HG03575 (cell line): Measurements from ENCODE around the gene ELFN2.

Experiments
- ATAC-seq: cut with Tn5 transposase; IDR thresholded peaks from one replicate; pipeline ENCODE4 v1.9.1; 2021; ENCODE audit not compliant: unreplicated experiment, insufficient number of reproducible peaks, low FRiP score; ENCODE audit errors: extremely low read depth

ELFN2 gene

DNA sequence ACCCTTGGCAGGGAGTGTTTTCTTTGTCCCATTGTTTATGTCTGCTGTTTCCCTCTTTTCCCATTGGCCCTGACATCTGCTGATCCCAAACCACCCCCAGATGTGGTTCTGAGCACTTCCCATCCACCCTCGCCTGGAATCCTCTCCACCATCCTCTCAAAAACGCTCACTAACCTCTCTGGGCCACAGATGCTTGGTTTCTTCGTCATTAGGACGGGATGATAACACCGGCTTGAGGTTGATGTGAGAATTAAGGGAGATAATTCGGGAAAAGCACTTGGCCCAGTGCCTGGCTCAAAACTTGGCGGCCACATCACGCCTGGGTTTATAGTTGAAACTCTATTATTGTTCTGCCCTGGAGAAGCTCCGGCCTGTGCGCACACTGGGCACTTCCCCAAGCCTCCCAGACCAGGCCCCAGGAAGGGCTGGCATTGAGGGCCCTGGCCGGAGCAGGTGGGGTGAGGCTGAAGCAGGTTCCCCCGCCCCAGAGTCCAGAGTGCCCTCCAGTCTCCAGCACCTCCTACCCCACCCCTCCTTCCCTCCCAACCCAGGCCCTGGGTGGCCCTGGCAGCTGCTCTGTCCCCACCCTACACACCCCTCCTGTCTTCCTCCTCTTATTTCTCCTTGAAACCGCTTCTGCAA lies 81.3 kb downstream of the ELFN2 start:
- no peak for ATAC-seq

DNA sequence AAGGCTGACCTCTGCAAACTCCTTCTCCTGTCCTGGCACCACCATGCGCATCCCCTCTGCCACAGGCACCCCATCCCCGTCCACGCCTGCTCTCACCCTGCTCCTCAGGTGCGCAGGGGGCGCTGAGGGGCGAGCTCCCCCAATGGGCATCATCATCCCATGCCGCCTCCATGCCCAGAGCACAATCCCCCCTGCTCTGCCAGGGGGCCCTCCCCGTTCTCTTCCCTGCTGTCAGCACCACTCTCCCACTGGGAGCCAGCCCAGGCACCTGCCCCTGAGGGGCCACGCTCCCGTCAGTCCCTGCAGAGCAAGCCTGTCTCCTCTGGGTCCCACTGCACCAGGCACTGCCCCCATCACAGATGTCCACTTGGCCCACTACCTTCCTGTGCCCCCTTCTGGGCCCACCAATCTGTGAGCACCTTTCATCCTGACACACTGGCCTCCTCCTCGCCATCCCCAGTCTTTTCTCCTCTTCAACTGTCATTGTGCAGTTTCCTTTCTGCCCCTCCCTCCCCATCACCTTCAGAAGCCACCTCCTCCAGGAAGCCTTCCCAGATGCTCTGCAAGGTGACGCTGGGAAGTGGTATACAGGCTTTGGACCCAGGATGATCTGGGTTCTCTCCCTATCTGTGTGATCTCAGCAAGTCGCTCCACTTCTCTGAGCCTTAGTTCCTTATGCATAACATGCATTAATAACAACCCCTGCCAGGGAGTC lies 82.4 kb downstream of the ELFN2 start:
- ATAC-seq: no peak

DNA sequence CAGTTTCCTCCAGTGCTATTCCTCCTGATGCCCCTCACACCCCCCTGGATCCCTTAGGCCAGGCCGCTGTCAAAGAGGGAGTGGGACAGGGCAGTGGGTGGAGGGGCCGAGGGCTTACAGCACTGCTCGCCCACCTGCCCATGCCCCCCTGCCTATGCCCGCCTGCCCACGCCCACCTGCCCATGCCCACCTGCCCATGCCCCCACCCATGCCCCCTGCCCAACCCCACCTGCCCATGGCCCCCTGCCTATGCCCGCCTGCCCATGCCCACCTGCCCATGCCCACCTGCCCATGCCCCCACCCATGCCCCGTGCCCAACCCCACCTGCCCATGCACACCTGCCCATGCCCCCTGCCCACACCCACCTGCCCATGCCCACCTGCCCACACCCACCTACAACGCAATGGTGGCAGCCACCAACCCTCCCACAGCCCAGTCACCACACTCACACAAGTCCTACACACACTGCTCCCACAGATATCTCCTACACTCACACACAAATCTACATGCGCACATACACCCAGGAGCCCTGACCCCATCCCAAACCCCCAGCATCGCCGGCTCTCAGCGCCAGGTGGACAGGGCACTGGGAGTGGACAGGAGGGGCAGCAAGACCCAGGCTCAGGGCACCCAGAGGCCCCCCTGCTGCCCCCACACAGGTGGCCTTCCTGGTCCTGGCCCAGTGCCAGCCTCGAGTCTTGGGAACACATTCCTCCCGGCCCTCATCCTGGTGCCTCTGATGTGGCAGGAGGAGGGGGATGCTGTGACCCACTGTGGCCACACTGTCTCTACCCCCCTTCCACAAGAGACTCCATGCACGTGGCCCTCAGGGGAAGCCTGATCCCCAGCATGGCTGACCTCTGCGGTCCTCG lies 83.2 kb downstream of the ELFN2 start:
- ATAC-seq: no peak

DNA sequence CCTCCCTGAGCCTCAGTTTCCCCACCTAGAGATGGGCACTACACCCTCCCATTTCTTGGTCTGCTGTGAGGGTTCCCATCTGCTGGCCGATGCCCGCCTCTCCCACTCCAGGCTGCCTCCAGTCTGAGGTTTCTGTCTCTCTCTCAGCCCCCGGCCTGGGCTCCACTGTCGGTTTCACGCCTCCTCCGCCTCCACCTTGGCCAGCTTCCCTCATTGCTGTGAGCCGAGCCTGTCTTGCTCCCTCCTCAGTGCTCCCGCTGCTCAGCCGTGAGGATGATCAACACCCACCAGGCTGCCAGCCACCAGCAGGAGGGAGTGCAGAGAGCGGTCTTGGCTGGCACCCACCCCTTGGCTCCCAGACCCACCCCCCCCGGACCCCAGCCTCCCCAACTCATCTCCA lies 83.9 kb downstream of the ELFN2 start:
- ATAC-seq: no peak

DNA sequence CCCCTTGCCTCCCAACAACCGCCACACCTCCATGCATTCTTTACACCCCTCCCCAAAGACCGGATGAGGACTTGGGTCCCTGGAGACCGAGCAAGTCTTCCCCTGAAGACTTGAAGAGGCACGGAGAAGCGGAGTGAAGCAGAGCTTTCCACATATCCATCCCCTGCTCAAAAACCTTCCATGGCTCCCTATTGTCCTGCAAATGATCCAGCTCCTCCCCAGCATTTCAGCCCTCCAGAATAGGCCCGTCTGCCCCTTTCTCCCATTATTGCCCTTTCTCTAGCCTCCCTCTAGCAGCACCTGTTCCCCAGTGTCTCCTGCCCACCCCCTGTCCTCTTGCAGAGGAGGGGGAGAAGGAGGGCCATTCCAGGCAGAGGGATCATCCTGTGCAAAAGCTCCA lies 85.2 kb downstream of the ELFN2 start:
- ATAC-seq: no peak

DNA sequence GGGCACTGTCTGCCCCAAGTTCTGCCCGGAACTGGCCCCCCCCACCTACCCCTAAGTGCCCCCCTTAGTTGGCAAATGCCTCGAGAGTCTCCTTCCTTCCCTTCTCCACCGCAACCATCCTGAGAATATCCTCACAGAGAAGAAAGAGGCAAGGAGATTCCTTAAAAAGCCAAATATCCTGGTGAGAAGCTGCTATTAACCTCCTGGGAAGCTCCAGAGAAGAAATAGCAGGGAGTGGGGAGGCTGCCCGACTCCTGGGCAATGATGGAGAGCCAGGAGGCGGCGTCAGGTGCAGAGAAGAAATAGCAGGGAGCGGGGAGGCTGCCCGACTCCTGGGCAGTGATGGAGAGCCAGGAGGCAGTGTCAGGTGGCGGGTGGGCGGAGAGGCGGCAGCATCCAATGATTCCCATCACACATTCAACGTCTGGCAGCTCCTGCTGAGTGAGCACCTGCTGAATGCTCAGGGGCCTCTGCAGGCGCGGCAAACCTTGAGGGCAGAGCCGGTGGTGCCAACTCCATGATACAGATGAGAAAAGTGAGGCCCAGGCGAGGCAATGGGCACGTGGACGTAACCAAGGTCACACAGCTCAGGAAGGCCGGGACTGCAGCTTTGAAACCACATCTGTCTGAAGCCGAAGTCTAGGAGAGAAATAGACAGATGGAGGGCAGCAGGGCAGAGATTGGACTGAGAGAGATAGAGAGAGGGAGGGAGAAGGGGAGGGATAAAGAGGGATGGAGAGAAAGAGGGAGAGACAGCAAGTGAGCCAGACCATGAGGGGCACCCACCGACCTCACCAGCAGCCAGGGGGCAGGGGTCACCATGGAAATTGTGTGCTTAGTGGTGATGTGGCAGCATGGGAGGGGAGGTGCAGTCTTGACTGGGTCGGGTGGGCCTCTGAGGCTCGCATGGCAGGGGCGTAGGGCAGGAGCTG lies 86.7 kb downstream of the ELFN2 start:
- no peak for ATAC-seq

DNA sequence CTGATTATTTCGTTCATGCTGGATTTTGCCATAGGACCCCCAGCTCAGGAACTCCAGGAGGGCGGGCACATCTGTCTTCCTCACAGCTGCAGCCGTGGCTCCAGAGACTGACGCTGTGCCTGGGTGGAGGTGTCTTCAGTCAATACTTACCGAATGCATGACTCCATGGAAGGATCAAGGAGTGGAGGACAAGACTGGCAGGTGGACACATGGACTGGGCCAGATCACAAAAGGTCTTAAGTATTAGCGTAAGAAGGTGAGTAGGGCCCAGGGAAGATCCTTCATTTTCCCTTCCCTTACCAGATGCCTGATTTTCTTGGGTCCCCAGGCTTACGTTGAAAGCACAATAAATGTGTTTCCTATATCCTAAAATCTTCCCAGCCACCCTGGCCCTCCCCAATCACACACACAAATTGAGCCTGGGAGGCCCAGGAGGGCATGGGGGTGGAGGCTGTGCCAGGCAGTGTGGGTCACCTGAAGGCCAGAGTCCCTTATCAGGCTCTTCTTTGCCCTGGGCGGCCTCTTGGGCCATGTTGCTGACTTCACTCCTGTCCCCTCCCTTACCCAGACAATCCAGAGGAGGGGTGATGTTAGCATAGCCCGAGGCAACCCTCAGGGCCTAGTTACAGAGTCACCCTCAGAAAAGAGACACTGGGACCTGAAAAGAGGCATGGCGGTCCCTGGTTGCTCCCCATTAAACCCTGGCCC lies 88.6 kb downstream of the ELFN2 start:
- no peak for ATAC-seq

DNA sequence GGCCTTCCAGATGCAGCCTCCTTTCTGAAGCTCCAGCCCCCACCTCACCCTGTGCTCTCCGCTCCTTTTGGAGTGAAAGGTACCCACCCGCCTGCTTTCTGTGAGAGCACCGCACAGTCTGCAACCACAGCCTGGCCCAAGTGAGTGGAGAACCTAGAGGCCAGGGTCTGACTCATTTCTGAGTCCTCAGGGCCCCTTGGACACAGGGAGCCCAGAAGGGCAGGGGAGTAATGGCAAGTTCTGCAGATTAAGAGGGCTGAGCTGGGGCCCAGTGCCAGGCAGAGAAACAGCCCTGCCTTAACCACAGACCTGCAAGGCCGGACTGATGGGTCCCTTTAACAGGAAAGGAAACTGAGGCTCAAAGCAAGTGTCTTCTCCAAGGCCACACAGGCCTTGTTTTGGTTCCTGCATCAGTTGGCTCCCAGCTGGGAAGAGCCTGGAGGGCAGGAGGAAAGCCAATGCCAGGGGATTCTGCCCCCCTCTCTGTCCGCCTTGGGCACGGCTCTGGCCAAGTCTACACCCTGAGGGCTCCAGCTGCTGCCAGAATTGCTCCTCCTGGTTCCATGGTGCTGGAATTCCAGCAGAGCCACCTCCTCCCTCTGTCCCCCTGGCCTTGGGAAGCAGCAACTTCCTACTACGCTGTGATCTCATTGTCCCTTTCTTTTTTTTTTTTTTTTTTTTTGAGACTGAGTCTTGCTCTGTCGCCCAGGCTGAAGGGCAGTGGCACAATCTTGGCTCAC lies 89.9 kb downstream of the ELFN2 start:
- ATAC-seq: no peak

DNA sequence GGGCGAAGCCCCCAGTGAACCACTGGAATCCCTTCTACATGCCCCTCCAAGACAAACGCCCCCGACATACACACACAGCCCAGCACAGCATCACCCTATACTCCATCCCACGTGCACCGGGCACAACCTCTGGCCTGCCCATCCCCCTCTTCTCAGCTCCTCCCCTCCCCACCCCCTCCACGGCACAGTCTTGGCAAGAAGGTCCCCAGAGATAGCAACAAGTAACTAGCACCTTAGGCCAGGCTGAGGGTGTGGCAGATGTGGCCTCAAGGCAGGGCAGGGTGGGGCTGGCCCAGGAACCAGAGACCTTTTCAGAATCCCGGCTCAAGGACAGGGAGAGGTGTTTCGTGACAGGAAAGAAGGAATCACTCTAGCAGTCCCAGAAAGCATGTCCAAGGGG lies 90.7 kb downstream of the ELFN2 start:
- ATAC-seq: no peak

DNA sequence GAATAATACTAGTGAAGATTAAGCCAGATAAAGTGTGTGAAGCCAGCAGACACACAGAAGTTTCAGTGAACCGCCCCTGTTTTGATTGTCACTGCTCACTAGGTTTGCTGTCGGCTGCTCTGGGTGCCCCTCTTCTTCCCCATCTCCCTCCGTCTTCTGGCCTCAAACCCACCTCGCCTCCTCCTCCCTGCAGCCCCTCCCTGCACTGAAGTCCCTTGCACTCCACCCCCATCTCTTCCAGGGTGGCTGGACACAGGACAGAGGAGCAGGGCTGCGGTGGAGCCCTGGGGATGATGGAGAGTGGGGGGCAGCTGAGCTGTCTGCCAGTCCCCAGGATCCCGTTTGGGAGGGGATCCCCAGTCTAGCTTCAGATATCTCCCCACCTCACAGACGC lies 91.5 kb downstream of the ELFN2 start:
- no peak for ATAC-seq

DNA sequence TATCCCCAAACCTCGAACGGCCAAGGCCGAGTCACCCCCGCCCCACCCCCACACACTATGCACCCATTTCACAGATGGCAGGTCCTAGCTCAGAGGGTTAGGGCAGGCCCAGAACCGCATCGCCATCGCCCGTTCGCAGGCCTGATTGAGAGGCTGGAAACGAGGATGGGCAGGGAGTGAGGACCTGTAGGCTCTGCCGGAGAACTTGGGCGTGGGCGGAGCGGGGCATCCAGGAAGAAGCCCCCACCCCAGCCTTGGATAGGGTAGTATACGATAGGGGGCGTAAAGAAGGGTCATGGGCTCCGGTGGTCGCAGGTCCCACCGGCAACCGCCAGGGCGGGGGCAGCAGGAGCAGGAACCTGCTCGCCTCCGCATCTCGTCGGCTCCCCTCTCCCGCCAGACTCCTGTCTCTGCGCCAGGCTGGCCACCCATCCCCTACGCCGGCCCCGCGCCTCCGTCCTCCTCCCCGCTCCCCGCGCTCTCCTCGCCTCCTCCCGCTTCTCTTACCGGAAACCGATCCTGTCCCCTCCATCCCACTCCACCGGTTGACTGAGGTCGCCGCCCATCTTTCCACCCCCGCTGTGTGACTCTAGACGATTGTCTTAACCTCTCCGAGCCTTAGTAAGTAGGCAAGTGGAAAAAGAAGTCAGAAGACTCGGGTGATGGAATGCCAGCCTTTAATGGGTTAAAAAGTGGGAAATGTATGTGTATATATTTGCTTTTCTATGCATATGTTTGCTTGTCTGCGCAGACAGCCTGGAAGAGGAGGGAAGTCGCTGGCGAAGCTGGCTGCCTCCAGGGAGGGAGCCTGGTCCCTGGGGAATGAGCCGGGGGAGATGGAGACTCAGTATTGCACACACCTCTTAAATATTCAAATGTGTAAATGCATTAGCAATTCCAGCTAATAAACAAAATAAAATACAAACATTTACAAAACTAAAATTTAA lies 92.1 kb downstream of the ELFN2 start:
- no peak for ATAC-seq

DNA sequence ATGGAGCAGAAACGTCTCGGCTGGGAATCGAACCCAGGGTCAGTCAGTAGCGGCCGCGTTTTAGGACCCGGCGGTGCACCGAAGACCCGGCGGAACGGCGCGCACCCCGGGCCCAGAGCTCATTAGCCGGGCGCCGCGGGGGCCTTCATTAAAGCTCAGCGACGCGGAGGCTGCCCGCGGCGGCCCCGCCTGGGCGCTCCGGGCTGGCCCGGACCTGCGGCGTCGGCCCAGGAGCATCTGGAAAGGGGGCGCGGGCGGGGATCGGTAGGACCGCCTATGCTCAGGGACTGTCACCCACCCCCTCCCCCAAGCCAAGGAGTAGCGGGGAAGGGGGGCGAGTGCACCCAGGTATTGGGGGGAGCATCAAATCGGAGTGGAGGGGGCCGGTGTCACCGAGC lies 92.8 kb downstream of the ELFN2 start:
- ATAC-seq: no peak

DNA sequence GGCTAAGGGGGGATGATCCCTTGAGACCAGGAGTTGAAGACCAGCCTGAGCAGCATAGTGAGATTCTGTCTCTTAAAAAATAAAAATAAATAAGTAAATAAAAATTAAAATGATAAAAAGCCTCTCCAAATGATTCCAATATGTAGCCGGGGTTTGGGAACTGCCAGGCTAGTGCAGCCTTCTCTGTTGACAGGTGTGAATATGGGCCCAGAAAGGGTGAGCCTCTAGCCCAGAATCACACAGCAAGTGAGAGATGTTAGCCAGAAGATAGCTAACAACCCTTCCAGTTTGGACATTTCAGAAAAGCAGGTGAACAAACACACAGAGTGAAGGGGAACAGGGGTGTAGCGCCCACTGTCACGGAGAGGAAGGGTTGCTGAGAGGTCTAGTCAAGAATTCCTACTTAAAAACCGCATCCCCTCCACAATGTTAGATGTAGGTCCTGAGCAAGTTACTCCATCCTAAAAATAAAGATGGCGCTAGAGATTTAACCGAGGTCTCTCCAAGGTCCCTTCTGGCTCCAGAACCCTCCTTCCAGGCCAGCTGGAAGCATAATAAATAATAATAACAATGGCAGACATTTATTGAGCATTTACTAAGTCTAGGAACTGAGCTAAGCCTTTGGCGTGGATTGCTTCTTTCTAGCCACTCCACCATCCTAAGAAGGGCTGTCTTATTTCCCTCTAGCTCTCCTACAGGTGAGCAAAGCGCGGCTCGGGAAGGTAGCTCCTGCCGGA lies 93.4 kb downstream of the ELFN2 start:
- ATAC-seq: no peak

DNA sequence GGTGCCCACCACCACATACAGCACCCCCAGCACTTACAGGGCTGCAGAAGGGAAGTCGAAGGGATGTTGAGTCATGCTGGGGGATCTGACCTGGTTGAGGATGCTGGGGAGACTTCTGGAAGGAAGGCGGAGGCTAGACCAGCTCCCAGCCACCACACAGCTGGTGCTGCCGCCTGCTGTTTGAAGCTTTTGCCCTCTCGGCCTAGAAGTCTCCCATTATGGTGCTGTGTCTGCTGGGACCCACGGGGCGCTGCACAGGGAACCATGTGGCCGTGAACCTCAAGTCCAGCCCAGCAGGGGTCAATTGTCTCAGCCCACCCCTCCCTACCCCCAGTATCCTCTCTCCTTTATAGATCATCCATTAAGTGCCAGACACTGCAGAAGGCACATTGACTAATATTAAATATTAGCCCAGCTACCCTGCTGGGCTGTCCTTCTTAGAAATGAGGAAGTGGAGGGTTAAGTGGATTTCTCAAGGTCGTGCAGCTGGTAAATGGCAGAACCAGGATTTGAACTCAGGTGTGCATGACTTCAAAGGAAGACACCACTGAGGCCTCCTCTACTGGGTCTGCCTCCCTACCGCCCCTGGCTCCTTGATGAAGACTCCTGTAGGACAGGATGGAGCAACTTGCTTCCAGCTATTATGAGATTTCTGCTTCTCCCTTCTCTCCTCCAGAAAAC lies 95.3 kb downstream of the ELFN2 start:
- no peak for ATAC-seq

DNA sequence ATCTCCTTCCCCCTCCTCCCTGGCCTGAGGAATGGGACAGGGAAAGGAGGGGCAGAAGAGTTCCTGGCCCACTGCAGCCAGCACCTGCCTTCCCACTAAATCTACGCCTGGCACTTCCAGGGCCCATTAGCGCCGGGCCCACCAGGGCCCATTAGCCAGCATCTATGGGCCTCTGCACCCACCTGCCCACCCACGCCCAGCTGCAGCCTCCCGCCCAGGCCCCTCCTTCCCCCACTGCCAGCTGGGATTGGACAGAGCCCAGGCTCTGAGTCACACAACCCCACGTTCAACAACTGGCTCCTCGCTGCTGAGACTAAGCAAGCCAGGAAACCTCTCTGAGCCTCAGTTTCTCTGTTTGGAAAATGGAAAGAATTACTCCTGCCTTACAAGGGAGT lies 96.2 kb downstream of the ELFN2 start:
- no peak for ATAC-seq
